K562 (cell line): ENCODE measurements around the gene PTPRM. TPM values are rescaled to one million over a fixed set of nuclear protein-coding genes. Genes with fewer than 3 reads are reported as not detected.

Experiments used
- ATAC-seq: fragments of 200-7000 bp; cut with Tn5 transposase; 3 replicates; pipeline ENCODE4 v1.9.1; 2020; ENCODE audit warnings: moderate library complexity
- BruUV-seq: library from RNA; stranded (reverse); fragments of 400-500 nt; replicated peaks from 2 replicates; lab custom pipeline; 2021; lab: Mats Ljungman, UMichigan
- CTCF ChIA-PET: fragments of 300-600 bp; formaldehyde crosslinking; extraction: SDS; loops from one replicate; lab custom pipeline; 2021; ENCODE audit warnings: low intra/inter-chr PET ratio; lab: Yijun Ruan, JAX
- POLR2A ChIA-PET: fragments of 300-600, 350-650 bp; sonication (Branson Sonifier 250); formaldehyde crosslinking; extraction: SDS; loops from one replicate; lab custom pipeline; 2021; ENCODE audit warnings: antibody characterized with exemption, inconsistent platforms; lab: Yijun Ruan, JAX
- DNase-seq, 4 experiments: peaks; one replicate each; pipeline versions ENCODE4 v3.0.0 to v3.0.0-alpha.2; 2011 to 2018; ENCODE audit warnings: low spot score in 3 of 4, mixed read lengths in 3 of 4; ENCODE audit errors: extremely low read depth in 1 of 4
- FAIRE-seq: peaks from 2 replicates; lab custom pipeline; 2011; peaks lifted over from hg19 to GRCh38; lab: Jason Lieb, UNC
- H2AFZ ChIP-seq: 2 replicates; pipeline ENCODE4 v1.6.0; 2011; ENCODE audit warnings: low read depth, low read length, control low read depth, inconsistent platforms
- H3K27ac ChIP-seq: fragments of 200-600 bp; 3 replicates; pipeline ENCODE4 v1.8.0; 2011; ENCODE audit warnings: low read depth, mild to moderate bottlenecking, control low read depth, inconsistent platforms, low read length, moderate library complexity, mixed read lengths; ENCODE audit errors: extremely low read depth
- H3K27me3 ChIP-seq, 2 experiments: fragments of 300-600 bp in 1 of 2; 2 replicates in 1 of 2; 3 replicates in 1 of 2; pipeline versions ENCODE4 v1.6.0 to v1.8.0; 2011; ENCODE audit warnings: inconsistent platforms in 2 of 2, low read length in 2 of 2, mild to moderate bottlenecking in 1 of 2, mixed read lengths in 1 of 2, moderate library complexity in 1 of 2; ENCODE audit not compliant: control insufficient read depth in 2 of 2, insufficient read depth in 2 of 2
- H3K36me3 ChIP-seq: fragments of 300-600 bp; 3 replicates; pipeline ENCODE4 v1.8.0; 2011; ENCODE audit warnings: mild to moderate bottlenecking, low read length, inconsistent platforms; ENCODE audit not compliant: control insufficient read depth, insufficient read depth
- H3K4me1 ChIP-seq, 2 experiments: fragments of 200-600 bp in 1 of 2; replicated peaks in 1 of 2; 2 replicates in 1 of 2; 3 replicates in 1 of 2; pipeline versions ENCODE4 v1.5.1 to v1.8.0; 2011; ENCODE audit warnings: inconsistent platforms in 2 of 2, low read length in 2 of 2, mild to moderate bottlenecking in 1 of 2, mixed read lengths in 1 of 2, moderate library complexity in 1 of 2; ENCODE audit not compliant: control insufficient read depth in 2 of 2, insufficient read depth in 2 of 2
- H3K4me2 ChIP-seq: 2 replicates; pipeline ENCODE4 v1.6.1; 2011; ENCODE audit warnings: low read length, control low read depth, inconsistent platforms, mixed read lengths; ENCODE audit not compliant: insufficient read depth
- H3K4me3 ChIP-seq: fragments of 200-600 bp; sonication (generic), shearing (Covaris generic); 2 replicates; pipeline ENCODE4 v1.5.1; 2016; ENCODE audit warnings: control low read depth, inconsistent platforms
- H3K79me2 ChIP-seq: fragments of 200-600 bp; 3 replicates; pipeline ENCODE4 v1.8.0; 2011; ENCODE audit warnings: low read length, inconsistent platforms; ENCODE audit not compliant: control insufficient read depth, insufficient read depth
- H3K9ac ChIP-seq, 2 experiments: 2 replicates each; pipeline versions ENCODE4 v1.6.0 to v1.6.1; 2011; ENCODE audit warnings: low read depth in 2 of 2, low read length in 2 of 2, control low read depth in 1 of 2, inconsistent platforms in 1 of 2, mild to moderate bottlenecking in 1 of 2, mixed read lengths in 1 of 2; ENCODE audit not compliant: insufficient read depth in 1 of 2
- H3K9me1 ChIP-seq: one replicate; pipeline ENCODE4 v1.6.0; 2011; ENCODE audit warnings: inconsistent platforms, mild to moderate bottlenecking, low read length, moderate library complexity; ENCODE audit not compliant: control insufficient read depth, insufficient read depth
- H3K9me3 ChIP-seq: replicated peaks from 2 replicates; pipeline ENCODE4 v1.5.1; 2011; ENCODE audit warnings: low read depth, low read length, inconsistent platforms; ENCODE audit not compliant: control insufficient read depth, insufficient read depth
- H4K20me1 ChIP-seq: replicated peaks from 2 replicates; pipeline ENCODE4 v1.6.1; 2011; ENCODE audit warnings: low read length, inconsistent platforms, mixed read lengths; ENCODE audit not compliant: control insufficient read depth, insufficient read depth
- ATF3 ChIP-seq, 2 experiments: fragments of 450-650 bp in 1 of 2; sonication (generic) in 1 of 2; formaldehyde crosslinking in 1 of 2; IDR thresholded peaks in 1 of 2; conservative IDR thresholded peaks in 1 of 2; 2 replicates each; pipeline versions ENCODE4 v1.6.1 to v1.8.1; 2016 to 2023; ENCODE audit warnings: mild to moderate bottlenecking in 2 of 2, moderate library complexity in 2 of 2, inconsistent platforms in 1 of 2, missing genetic modification reagents in 1 of 2
- CBFB ChIP-seq: sonication (generic); formaldehyde crosslinking; IDR thresholded peaks from 2 replicates; pipeline ENCODE4 v1.4.0; 2020; ENCODE audit warnings: mild to moderate bottlenecking, missing genetic modification reagents
- CBX3 ChIP-seq, 2 experiments: IDR thresholded peaks; 1 replicate in 1 of 2; 2 replicates in 1 of 2; pipeline ENCODE4 v1.6.1; 2012; ENCODE audit warnings: inconsistent platforms in 2 of 2, low read length in 2 of 2, borderline replicate concordance in 1 of 2, control low read depth in 1 of 2
- CUX1 ChIP-seq: fragments of 200-800 bp; sonication (Bioruptor generic); IDR thresholded peaks from 2 replicates; pipeline ENCODE4 v1.6.1; 2016; ENCODE audit warnings: missing genetic modification characterization, missing compliant biosample characterization
- FOSL1 ChIP-seq: fragments of 200-800 bp; sonication (Bioruptor generic); conservative IDR thresholded peaks from 2 replicates; pipeline ENCODE4 v1.6.1; 2016; ENCODE audit warnings: missing genetic modification characterization, missing compliant biosample characterization
- HDGF ChIP-seq: fragments of 450-650 bp; IDR thresholded peaks from 2 replicates; pipeline ENCODE4 v1.6.1; 2016
- JUN ChIP-seq, 2 experiments: sonication (generic) in 1 of 2; formaldehyde crosslinking in 1 of 2; IDR thresholded peaks; 2 replicates each; pipeline versions ENCODE4 v1.6.1 to v1.8.0; 2012 to 2022; ENCODE audit warnings: borderline replicate concordance in 2 of 2, mild to moderate bottlenecking in 2 of 2, improper control_type of control experiment in 1 of 2, low read depth in 1 of 2, low read length in 1 of 2, missing genetic modification reagents in 1 of 2
- KLF16 ChIP-seq: IDR thresholded peaks from 2 replicates; pipeline ENCODE4 v1.6.1; 2016; ENCODE audit warnings: antibody characterized with exemption
- LCOR ChIP-seq: sonication (generic); formaldehyde crosslinking; IDR thresholded peaks from 2 replicates; pipeline ENCODE4 v1.8.0; 2022; ENCODE audit warnings: mild to moderate bottlenecking, missing genetic modification reagents
- NCOA4 ChIP-seq: fragments of 450-650 bp; IDR thresholded peaks from 2 replicates; pipeline ENCODE4 v1.6.1; 2018; ENCODE audit warnings: mild to moderate bottlenecking; ENCODE audit not compliant: partially characterized antibody
- PML ChIP-seq: IDR thresholded peaks from 2 replicates; pipeline ENCODE4 v1.6.1; 2012; ENCODE audit warnings: low read length, inconsistent platforms
- PTTG1 ChIP-seq: fragments of 450-650 bp; IDR thresholded peaks from 2 replicates; pipeline ENCODE4 v1.6.1; 2016; ENCODE audit warnings: low read depth, mild to moderate bottlenecking, missing genetic modification characterization, missing compliant biosample characterization
- RBM15 ChIP-seq: fragments of 200-400 bp; formaldehyde crosslinking; IDR thresholded peaks from 2 replicates; pipeline ENCODE4 v1.6.1; 2018; ENCODE audit warnings: mild to moderate bottlenecking, low read length, moderate library complexity; ENCODE audit not compliant: insufficient read depth
- SAFB ChIP-seq: fragments of 200-400 bp; formaldehyde crosslinking; IDR thresholded peaks from 2 replicates; pipeline ENCODE4 v1.6.1; 2017; ENCODE audit warnings: low read depth, low read length, borderline replicate concordance
- TFAP4 ChIP-seq: sonication (generic); formaldehyde crosslinking; IDR thresholded peaks from 2 replicates; pipeline ENCODE4 v1.8.0; 2022; ENCODE audit warnings: missing genetic modification reagents, mild to moderate bottlenecking, moderate library complexity, borderline replicate concordance
- YBX1 ChIP-seq: fragments of 450-650 bp; IDR thresholded peaks from 2 replicates; pipeline ENCODE4 v1.7.1; 2016; ENCODE audit warnings: mild to moderate bottlenecking
- WGBS: fragments of 100-300 bp; shearing (Covaris generic); methylation state at CpG from one replicate; pipeline ENCODE4 v1.1.6; 2016; ENCODE audit warnings: low coverage, mixed read lengths; ENCODE audit not compliant: insufficient coverage; ENCODE audit errors: missing lambda C conversion rate; 5-methylcytosine and 5-hydroxymethylcytosine counted together
- in situ Hi-C: fragments of 300-500 bp; cut with MboI; formaldehyde crosslinking; loops from 4 replicates; pipeline ENCODE4 v1.15.0; 2018; ENCODE audit warnings: inconsistent platforms, mixed read lengths
- intact Hi-C: fragments of 100-400 bp; cut with micrococcal nuclease; formaldehyde crosslinking; loops from 2 replicates; pipeline ENCODE4 v1.14.2; 2022
- polyA plus RNA-seq, 8 experiments: library from polyadenylated mRNA; depleted of rRNA in 4 of 8; stranded (reverse) in 5 of 8; unstranded in 3 of 8; fragments of >200 nt; fragmentation: Nextera tagmentation in 2 of 8; fragmentation: Illumina TruSeq in 1 of 8; extraction: Ambion mirVana in 2 of 8; extraction: Trizol in 1 of 8; gene quantifications; 2 replicates each; pipeline versions ENCODE4 v1.2.1 to v1.2.3, GENCODE V29; 2011 to 2014; ENCODE audit warnings: inconsistent platforms in 1 of 8, missing spikeins in 1 of 8
- total RNA-seq, 7 experiments: library from RNA; depleted of rRNA in 6 of 7; stranded (reverse); fragments of >200 nt in 6 of 7; fragmentation: Illumina TruSeq in 2 of 7; extraction: Trizol in 2 of 7; gene quantifications; 2 replicates each; pipeline versions ENCODE4 v1.2.1 to v1.2.3, GENCODE V29; 2011 to 2021; ENCODE audit warnings: low replicate concordance in 1 of 7

PTPRM gene
- total and polyA plus RNA-seq, 9 of the 15 experiments (the other 6 are each of a cell fraction or from before 2014, with no cell fraction given), result 0.03 to 0.16 (median 0.08) TPM; not detected in 3

GRCh38 chr18:8400825-8401224 lies 833.7 kb downstream of the PTPRM start:
- ChIA-PET POLR2A (interaction anchor here (1.0 kb wide), 1 partner anchor 21 kb away, joined by 3 read pairs; no protein-coding TSS in a partner anchor), CTCF (no interaction called here)
- no peak overlapping the region for H3K9ac ChIP-seq
- in situ Hi-C loops, result no loop called here
- no peaks in the 10 kb centered on the region for H3K36me3 ChIP-seq
- H3K27me3 ChIP-seq, result peaks cover 15 to 46% of the 10 kb centered on the region in 2 experiments
- H3K9me3 ChIP-seq, result no peaks in the 10 kb centered on the region
- intact Hi-C loops, result no loop called here
- H3K4me3 ChIP-seq, result no peak overlapping the region
- ATAC-seq (no peak), DNase-seq (no peak), FAIRE-seq (no peak)
- no TSS peak for BruUV-seq
- no peak overlapping the region for H2AFZ ChIP-seq
- H3K9me1 ChIP-seq, result no peaks in the 10 kb centered on the region
- H4K20me1 ChIP-seq, result no peaks in the 10 kb centered on the region
- no peaks in the 10 kb centered on the region for H3K79me2 ChIP-seq
- H3K4me1 ChIP-seq, result no peaks in the 10 kb centered on the region
- 0% methylated on average over 2 of the region's 2 CpGs for WGBS
- H3K27ac ChIP-seq, result no peak overlapping the region
- H3K4me2 ChIP-seq, result no peak overlapping the region
- no peak for TF ChIP-seq SAFB
- no peak for TF ChIP-seq PTTG1 (tag)
- TF ChIP-seq LCOR (CRISPR knock-in tag), result no peak
- no peak for TF ChIP-seq CUX1
- no peak for TF ChIP-seq CBX3 (IDR thresholded peaks at IDR 0.05; ENCODE audit: borderline replicate concordance in 1 of 2, low read length in 2 of 2)
- no peak for TF ChIP-seq HDGF
- TF ChIP-seq FOSL1 (tag), result no peak
- no peak for TF ChIP-seq JUN (IDR thresholded peaks at IDR 0.05; ENCODE audit: borderline replicate concordance, low read depth, low read length)
- TF ChIP-seq JUN (CRISPR knock-in tag; IDR thresholded peaks at IDR 0.05; ENCODE audit: borderline replicate concordance), result no peak
- TF ChIP-seq KLF16, result no peak
- no peak for TF ChIP-seq NCOA4
- no peak for TF ChIP-seq PML
- no peak for TF ChIP-seq ATF3 (IDR thresholded peaks at IDR 0.05)
- TF ChIP-seq ATF3 (CRISPR knock-in tag; conservative IDR thresholded peaks at IDR 0.05), result no peak
- TF ChIP-seq YBX1, result no peak
- no peak for TF ChIP-seq TFAP4 (CRISPR knock-in tag)
- TF ChIP-seq RBM15, result no peak
- no peak for TF ChIP-seq CBFB (CRISPR knock-in tag)
